Measurements from ENCODE around the gene ZIC2.
A peak's percentile ranks its signal among the peaks of the same experiment; 100 is the strongest.

ZIC2 gene

DNA sequence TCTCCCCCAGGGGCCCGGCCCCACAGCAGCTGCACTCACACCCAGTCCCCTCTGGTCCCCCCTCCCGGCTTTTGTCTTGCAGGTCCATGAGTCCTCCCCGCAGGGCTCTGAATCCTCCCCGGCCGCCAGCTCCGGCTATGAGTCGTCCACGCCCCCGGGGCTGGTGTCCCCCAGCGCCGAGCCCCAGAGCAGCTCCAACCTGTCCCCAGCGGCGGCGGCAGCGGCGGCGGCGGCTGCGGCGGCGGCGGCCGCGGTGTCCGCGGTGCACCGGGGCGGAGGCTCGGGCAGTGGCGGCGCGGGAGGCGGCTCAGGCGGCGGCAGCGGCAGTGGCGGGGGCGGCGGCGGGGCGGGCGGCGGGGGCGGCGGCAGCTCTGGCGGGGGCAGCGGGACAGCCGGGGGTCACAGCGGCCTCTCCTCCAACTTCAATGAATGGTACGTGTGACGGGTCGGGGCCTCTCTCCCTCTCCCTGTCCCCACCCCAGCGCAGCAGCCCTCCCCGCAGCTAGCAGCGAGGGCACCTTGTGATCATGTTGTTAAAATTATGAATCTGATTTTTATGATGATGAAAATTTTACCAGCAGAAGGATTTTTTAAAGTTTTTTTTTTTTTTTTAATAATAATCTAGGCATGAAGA lies 3.8 kb downstream of the ZIC2 start (continued):
- TF ChIP-seq, protein P1, sequence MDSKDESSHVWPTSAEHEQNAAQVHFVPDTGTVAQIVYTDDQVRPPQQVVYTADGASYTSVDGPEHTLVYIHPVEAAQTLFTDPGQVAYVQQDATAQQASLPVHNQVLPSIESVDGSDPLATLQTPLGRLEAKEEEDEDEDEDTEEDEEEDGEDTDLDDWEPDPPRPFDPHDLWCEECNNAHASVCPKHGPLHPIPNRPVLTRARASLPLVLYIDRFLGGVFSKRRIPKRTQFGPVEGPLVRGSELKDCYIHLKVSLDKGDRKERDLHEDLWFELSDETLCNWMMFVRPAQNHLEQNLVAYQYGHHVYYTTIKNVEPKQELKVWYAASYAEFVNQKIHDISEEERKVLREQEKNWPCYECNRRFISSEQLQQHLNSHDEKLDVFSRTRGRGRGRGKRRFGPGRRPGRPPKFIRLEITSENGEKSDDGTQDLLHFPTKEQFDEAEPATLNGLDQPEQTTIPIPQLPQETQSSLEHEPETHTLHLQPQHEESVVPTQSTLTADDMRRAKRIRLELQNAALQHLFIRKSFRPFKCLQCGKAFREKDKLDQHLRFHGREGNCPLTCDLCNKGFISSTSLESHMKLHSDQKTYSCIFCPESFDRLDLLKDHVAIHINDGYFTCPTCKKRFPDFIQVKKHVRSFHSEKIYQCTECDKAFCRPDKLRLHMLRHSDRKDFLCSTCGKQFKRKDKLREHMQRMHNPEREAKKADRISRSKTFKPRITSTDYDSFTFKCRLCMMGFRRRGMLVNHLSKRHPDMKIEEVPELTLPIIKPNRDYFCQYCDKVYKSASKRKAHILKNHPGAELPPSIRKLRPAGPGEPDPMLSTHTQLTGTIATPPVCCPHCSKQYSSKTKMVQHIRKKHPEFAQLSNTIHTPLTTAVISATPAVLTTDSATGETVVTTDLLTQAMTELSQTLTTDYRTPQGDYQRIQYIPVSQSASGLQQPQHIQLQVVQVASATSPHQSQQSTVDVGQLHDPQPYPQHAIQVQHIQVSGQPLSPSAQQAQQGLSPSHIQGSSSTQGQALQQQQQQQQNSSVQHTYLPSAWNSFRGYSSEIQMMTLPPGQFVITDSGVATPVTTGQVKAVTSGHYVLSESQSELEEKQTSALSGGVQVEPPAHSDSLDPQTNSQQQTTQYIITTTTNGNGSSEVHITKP (tag by site-specific recombination; IDR thresholded peaks at IDR 0.05): no peak
- TF ChIP-seq ZNF768 (tag by site-specific recombination; IDR thresholded peaks at IDR 0.05): no peak
- TF ChIP-seq, protein P2, sequence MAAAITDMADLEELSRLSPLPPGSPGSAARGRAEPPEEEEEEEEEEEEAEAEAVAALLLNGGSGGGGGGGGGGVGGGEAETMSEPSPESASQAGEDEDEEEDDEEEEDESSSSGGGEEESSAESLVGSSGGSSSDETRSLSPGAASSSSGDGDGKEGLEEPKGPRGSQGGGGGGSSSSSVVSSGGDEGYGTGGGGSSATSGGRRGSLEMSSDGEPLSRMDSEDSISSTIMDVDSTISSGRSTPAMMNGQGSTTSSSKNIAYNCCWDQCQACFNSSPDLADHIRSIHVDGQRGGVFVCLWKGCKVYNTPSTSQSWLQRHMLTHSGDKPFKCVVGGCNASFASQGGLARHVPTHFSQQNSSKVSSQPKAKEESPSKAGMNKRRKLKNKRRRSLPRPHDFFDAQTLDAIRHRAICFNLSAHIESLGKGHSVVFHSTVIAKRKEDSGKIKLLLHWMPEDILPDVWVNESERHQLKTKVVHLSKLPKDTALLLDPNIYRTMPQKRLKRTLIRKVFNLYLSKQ (tag by site-specific recombination; IDR thresholded peaks at IDR 0.05; ENCODE audit: borderline replicate concordance): no peak
- TF ChIP-seq ZNF266 (tag by site-specific recombination; IDR thresholded peaks at IDR 0.05; ENCODE audit: low read depth): no peak
- no peak for TF ChIP-seq ZBTB48 (tag by site-specific recombination; IDR thresholded peaks at IDR 0.05)
- TF ChIP-seq ZNF394 (tag by site-specific recombination; IDR thresholded peaks at IDR 0.05; ENCODE audit: borderline replicate concordance): no peak
- no peak for TF ChIP-seq BCL11A (tag by site-specific recombination; IDR thresholded peaks at IDR 0.05; ENCODE audit: low read depth)
- TF ChIP-seq ZBTB20 (tag by site-specific recombination; IDR thresholded peaks at IDR 0.05): no peak
- TF ChIP-seq, protein P3, sequence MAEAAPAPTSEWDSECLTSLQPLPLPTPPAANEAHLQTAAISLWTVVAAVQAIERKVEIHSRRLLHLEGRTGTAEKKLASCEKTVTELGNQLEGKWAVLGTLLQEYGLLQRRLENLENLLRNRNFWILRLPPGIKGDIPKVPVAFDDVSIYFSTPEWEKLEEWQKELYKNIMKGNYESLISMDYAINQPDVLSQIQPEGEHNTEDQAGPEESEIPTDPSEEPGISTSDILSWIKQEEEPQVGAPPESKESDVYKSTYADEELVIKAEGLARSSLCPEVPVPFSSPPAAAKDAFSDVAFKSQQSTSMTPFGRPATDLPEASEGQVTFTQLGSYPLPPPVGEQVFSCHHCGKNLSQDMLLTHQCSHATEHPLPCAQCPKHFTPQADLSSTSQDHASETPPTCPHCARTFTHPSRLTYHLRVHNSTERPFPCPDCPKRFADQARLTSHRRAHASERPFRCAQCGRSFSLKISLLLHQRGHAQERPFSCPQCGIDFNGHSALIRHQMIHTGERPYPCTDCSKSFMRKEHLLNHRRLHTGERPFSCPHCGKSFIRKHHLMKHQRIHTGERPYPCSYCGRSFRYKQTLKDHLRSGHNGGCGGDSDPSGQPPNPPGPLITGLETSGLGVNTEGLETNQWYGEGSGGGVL (tag by site-specific recombination; IDR thresholded peaks at IDR 0.05): no peak
- TF ChIP-seq WT1 (tag by site-specific recombination; IDR thresholded peaks at IDR 0.05): 0 out of 2 replicates have a peak, but pooled peaks have one; percentile 6
- TF ChIP-seq SP7 (tag by site-specific recombination; IDR thresholded peaks at IDR 0.05): no peak
- TF ChIP-seq ZNF335 (tag by site-specific recombination; conservative IDR thresholded peaks at IDR 0.05): no peak
- TF ChIP-seq, protein P4, sequence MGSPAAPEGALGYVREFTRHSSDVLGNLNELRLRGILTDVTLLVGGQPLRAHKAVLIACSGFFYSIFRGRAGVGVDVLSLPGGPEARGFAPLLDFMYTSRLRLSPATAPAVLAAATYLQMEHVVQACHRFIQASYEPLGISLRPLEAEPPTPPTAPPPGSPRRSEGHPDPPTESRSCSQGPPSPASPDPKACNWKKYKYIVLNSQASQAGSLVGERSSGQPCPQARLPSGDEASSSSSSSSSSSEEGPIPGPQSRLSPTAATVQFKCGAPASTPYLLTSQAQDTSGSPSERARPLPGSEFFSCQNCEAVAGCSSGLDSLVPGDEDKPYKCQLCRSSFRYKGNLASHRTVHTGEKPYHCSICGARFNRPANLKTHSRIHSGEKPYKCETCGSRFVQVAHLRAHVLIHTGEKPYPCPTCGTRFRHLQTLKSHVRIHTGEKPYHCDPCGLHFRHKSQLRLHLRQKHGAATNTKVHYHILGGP (tag by site-specific recombination; IDR thresholded peaks at IDR 0.05): no peak
- TF ChIP-seq ZNF121 (tag by site-specific recombination; IDR thresholded peaks at IDR 0.05): no peak
- TF ChIP-seq ZNF623 (tag by site-specific recombination; IDR thresholded peaks at IDR 0.05): no peak
- TF ChIP-seq SETDB1 (IDR thresholded peaks at IDR 0.05; ENCODE audit: insufficient read length, low read length): no peak
- TF ChIP-seq GLIS2 (tag by site-specific recombination; IDR thresholded peaks at IDR 0.05): peak; percentile 35; the same call in 1 of the 2 replicates
- TF ChIP-seq, protein P5, sequence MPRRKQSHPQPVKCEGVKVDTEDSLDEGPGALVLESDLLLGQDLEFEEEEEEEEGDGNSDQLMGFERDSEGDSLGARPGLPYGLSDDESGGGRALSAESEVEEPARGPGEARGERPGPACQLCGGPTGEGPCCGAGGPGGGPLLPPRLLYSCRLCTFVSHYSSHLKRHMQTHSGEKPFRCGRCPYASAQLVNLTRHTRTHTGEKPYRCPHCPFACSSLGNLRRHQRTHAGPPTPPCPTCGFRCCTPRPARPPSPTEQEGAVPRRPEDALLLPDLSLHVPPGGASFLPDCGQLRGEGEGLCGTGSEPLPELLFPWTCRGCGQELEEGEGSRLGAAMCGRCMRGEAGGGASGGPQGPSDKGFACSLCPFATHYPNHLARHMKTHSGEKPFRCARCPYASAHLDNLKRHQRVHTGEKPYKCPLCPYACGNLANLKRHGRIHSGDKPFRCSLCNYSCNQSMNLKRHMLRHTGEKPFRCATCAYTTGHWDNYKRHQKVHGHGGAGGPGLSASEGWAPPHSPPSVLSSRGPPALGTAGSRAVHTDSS (tag by site-specific recombination; IDR thresholded peaks at IDR 0.05): no peak
- no peak for TF ChIP-seq ZNF530 (tag by site-specific recombination; IDR thresholded peaks at IDR 0.05; ENCODE audit: low read depth)
- TF ChIP-seq, protein P6, sequence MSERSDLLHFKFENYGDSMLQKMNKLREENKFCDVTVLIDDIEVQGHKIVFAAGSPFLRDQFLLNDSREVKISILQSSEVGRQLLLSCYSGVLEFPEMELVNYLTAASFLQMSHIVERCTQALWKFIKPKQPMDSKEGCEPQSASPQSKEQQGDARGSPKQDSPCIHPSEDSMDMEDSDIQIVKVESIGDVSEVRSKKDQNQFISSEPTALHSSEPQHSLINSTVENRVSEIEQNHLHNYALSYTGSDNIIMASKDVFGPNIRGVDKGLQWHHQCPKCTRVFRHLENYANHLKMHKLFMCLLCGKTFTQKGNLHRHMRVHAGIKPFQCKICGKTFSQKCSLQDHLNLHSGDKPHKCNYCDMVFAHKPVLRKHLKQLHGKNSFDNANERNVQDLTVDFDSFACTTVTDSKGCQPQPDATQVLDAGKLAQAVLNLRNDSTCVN (tag by site-specific recombination; optimal IDR thresholded peaks at IDR 0.05): peak; percentile 58
- no peak for TF ChIP-seq GLI2 (tag by site-specific recombination; IDR thresholded peaks at IDR 0.05; ENCODE audit: borderline replicate concordance, low read depth)
